ENCODE measurements around the gene TSHR. TPM values are rescaled to one million over a fixed set of nuclear protein-coding genes. Genes with fewer than 3 reads are reported as not detected.

TSHR gene
- total RNA-seq, 1 donor from 2014 or later = not detected

DNA sequence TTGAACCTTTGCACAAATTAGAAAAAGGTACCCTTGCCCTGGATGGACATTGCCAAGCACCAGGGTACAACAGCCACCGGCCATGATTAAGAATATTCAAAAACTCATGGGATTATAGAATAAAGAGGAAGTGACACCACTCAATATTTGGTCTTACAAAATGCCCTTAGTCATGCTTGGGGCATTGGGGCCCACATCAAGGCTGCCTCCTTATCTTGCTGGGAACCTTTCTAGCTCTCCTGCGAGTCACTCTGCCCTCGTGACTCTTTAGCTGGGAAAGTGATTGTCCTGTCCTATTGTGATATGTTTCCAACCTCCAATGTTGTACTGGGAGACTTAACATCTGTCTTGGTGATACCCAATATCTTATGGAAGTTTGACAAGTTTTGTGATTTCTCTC lies 207.5 kb downstream of the TSHR start:
- Histone ChIP-seq H3F3A (ENCODE audit: low read depth) (no peaks in the 10 kb centered on the region), H3K27me3 (no peaks in the 10 kb centered on the region), H3K4me3 (no peak overlapping the region), H4K20me1 (ENCODE audit: low read depth) (no peaks in the 10 kb centered on the region), H3K27ac (no peak overlapping the region), H3K9me3 (ENCODE audit: low read depth) (no peaks in the 10 kb centered on the region), H3K79me2 (ENCODE audit: low read depth) (no peaks in the 10 kb centered on the region), H3K9ac (no peak overlapping the region), H2AFZ (replicated peaks) (no peak overlapping the region), H3K4me2 (no peak overlapping the region), H3K36me3 (no peaks in the 10 kb centered on the region), H3K4me1 (no peaks in the 10 kb centered on the region)
- Mint-ChIP-seq H3K27ac (no peak overlapping the region), H3K4me1 (no peaks in the 10 kb centered on the region), H3K9me3 (no peaks in the 10 kb centered on the region), H3K36me3 (no peaks in the 10 kb centered on the region), H3K27me3 (ENCODE audit: insufficient read depth, low read depth) (no peaks in the 10 kb centered on the region), H3K4me3 (no peak overlapping the region)
- no peak for TF ChIP-seq EZH2 (IDR thresholded peaks at IDR 0.05)
- no peak for TF ChIP-seq EZH2phosphoT487 (IDR thresholded peaks at IDR 0.05)
- TF ChIP-seq CTCF (IDR thresholded peaks at IDR 0.05) = no peak
- DNase-seq (ENCODE audit: low spot score) = no peak

DNA sequence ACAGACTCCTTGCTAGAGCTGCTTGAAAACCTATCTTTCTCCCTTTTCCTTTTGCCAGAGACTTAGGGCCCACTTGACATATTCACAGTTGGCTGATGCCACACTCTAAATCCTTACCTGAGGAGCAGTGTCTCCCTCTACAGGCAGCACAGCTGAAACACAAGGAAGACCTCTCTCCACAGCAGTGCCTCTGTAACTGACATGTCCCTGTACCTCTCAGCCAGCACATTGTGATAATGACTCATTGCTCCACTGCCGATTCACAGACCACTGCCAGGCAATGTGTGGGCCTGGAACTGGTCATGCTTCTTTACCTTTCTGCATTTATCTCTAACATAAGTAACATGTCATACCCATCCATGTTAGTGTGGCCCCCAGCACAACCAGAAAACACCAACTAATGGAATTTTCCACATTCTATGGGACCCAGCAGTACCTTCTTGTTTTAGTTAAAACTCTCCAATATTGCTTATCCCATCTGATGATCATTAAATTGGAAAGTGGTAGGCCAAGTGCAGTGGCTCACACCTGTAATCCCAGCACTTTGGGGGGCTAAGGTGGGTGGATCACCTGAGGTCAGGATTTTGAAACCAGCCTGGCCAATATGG lies 208.8 kb downstream of the TSHR start:
- Mint-ChIP-seq H3K9me3 (no peaks in the 10 kb centered on the region), H3K27me3 (ENCODE audit: insufficient read depth, low read depth) (no peaks in the 10 kb centered on the region), H3K36me3 (no peaks in the 10 kb centered on the region), H3K27ac (no peak overlapping the region), H3K4me3 (no peak overlapping the region), H3K4me1 (no peaks in the 10 kb centered on the region)
- TF ChIP-seq CTCF (IDR thresholded peaks at IDR 0.05) (peak; percentile 80), EZH2 (IDR thresholded peaks at IDR 0.05) (no peak)
- Histone ChIP-seq H3K4me2 (no peak overlapping the region), H3K27me3 (no peaks in the 10 kb centered on the region), H3K36me3 (no peaks in the 10 kb centered on the region), H4K20me1 (ENCODE audit: low read depth) (no peaks in the 10 kb centered on the region), H3F3A (ENCODE audit: low read depth) (no peaks in the 10 kb centered on the region), H3K9me3 (ENCODE audit: low read depth) (no peaks in the 10 kb centered on the region), H3K9ac (no peak overlapping the region), H3K4me3 (no peak overlapping the region), H3K4me1 (no peaks in the 10 kb centered on the region), H2AFZ (replicated peaks) (no peak overlapping the region), H3K79me2 (ENCODE audit: low read depth) (no peaks in the 10 kb centered on the region), H3K27ac (no peak overlapping the region)
- peak; percentile 78 for DNase-seq (ENCODE audit: low spot score)

DNA sequence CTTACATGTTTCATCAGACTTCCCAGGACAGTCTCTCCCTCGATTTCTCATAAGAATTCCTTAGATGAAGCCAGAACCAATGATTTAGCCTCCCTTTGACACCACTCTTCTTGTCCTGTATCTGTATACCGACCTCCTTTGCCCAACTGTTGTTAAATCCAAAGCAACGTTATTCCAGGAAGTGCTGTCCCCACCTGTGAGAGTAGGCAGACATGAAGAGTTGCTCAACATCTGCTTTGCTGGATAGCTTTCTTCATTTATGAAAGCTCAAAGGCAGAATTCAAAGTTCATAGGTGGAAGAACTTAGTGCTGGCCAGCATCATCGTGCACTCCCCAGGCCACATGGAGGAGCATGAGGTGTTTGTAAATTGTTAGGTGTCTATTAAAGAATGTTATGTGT lies 209.8 kb downstream of the TSHR start:
- Mint-ChIP-seq H3K36me3 (no peaks in the 10 kb centered on the region), H3K9me3 (no peaks in the 10 kb centered on the region), H3K27me3 (ENCODE audit: insufficient read depth, low read depth) (no peaks in the 10 kb centered on the region), H3K27ac (no peak overlapping the region), H3K4me3 (no peak overlapping the region), H3K4me1 (peaks cover 4% of the 10 kb centered on the region)
- H4K20me1 ChIP-seq (ENCODE audit: low read depth) = no peaks in the 10 kb centered on the region
- H3K27me3 ChIP-seq = no peaks in the 10 kb centered on the region
- no peaks in the 10 kb centered on the region for H3K9me3 ChIP-seq (ENCODE audit: low read depth)
- H3K36me3 ChIP-seq = no peaks in the 10 kb centered on the region
- H3K4me1 ChIP-seq = peaks cover 4% of the 10 kb centered on the region
- no peak for DNase-seq (ENCODE audit: low spot score)
- TF ChIP-seq EZH2 (IDR thresholded peaks at IDR 0.05) (no peak), CTCF (IDR thresholded peaks at IDR 0.05) (no peak), EZH2phosphoT487 (IDR thresholded peaks at IDR 0.05) (no peak)
- H3K4me3 ChIP-seq = no peak overlapping the region
- H3K4me2 ChIP-seq = no peak overlapping the region
- peaks cover under 1% of the 10 kb centered on the region for H3F3A ChIP-seq (ENCODE audit: low read depth)
- no peaks in the 10 kb centered on the region for H3K79me2 ChIP-seq (ENCODE audit: low read depth)
- H2AFZ ChIP-seq (replicated peaks) = no peak overlapping the region
- no peak overlapping the region for H3K27ac ChIP-seq
- no peak overlapping the region for H3K9ac ChIP-seq
